ENCODE measurements around the gene DLG2. TPM values are rescaled to one million over a fixed set of nuclear protein-coding genes. Genes with fewer than 3 reads are reported as not detected.
"Not testable (repeated sequence)": the region's sequence is repeated elsewhere in the genome, so short reads cannot be mapped to it uniquely, and the experiment has no call there.

Gene DLG2
- total RNA-seq, 2 experiments from 2014 or later, result 1.7 to 2.1 TPM

GRCh38 chr11:85663080-85663752 lies 36.1 kb upstream of the DLG2 start:
- H3K4me1 Mint-ChIP-seq, result peaks cover 41% of the 10 kb centered on the region
- H3K9me3 Mint-ChIP-seq (ENCODE audit: low read depth), result no peaks in the 10 kb centered on the region
- POLR2A ChIA-PET, result interaction anchor here (1.3 kb wide), 1 partner anchor 35 kb away, joined by 6 read pairs; the partner anchor contains the start of gene TMEM126B
- intact Hi-C loops (cut with DNase I, micrococcal nuclease), result loop anchor here in 1 of 2 experiments (5.0 to 10.0 kb wide), 3 partner anchors 66 to 582 kb away; partner anchors contain the start of genes EED and PICALM
- peak; percentile 38 for DNase-seq
- CTCF ChIA-PET, result interaction anchor here (0.6 to 1.4 kb wide), 5 partner anchors 15 to 169 kb away, joined by 3 to 5 read pairs (median 4); partner anchors contain the start of genes SYTL2 and TMEM126A
- H3K27ac Mint-ChIP-seq, result peak overlapping the region; percentile 99
- peaks cover 53% of the 10 kb centered on the region for H3K36me3 Mint-ChIP-seq (ENCODE audit: low read depth)
- H3K4me3 Mint-ChIP-seq, result peak overlapping the region; percentile 100
- H3K27me3 Mint-ChIP-seq, result no peaks in the 10 kb centered on the region
- peak; percentile 9 for ATAC-seq

- peaks cover 56% of the 10 kb centered on the region for H3K36me3 Mint-ChIP-seq (ENCODE audit: low read depth)
- ChIA-PET CTCF (interaction anchor here (0.7 to 1.5 kb wide), 5 partner anchors 10 to 193 kb away, joined by 3 to 5 read pairs (median 4); partner anchors contain the start of gene CCDC83), POLR2A (interaction anchor here (0.7 kb wide), 1 partner anchor 135 kb away, joined by 5 read pairs; no protein-coding TSS in a partner anchor)
- H3K4me3 Mint-ChIP-seq, result peak overlapping the region; percentile 100
- intact Hi-C loops (cut with DNase I, micrococcal nuclease), result loop anchor here in 1 of 2 experiments (5.0 to 10.0 kb wide), 3 partner anchors 65 to 583 kb away; partner anchors contain the start of genes EED and PICALM
- peak overlapping the region; percentile 19 for H3K27ac Mint-ChIP-seq
- ATAC-seq (no peak), DNase-seq (no peak)
- no peaks in the 10 kb centered on the region for H3K9me3 Mint-ChIP-seq (ENCODE audit: low read depth)
- no peaks in the 10 kb centered on the region for H3K27me3 Mint-ChIP-seq
- peaks cover 44% of the 10 kb centered on the region for H3K4me1 Mint-ChIP-seq
Observed at GRCh38 chr11:85661972-85662664, 35.0 kb upstream of the DLG2 start.

GRCh38 chr11:85658180-85658579 lies 31.0 kb upstream of the DLG2 start:
- DNase-seq (no peak), ATAC-seq (no peak)
- ChIA-PET POLR2A (interaction anchor here (0.6 kb wide), 1 partner anchor 23 kb away, joined by 3 read pairs; no protein-coding TSS in a partner anchor), CTCF (interaction anchor here (1.7 kb wide), 1 partner anchor 9 kb away, joined by 8 read pairs; the partner anchor contains the start of gene TMEM126A)
- no peaks in the 10 kb centered on the region for H3K9me3 Mint-ChIP-seq (ENCODE audit: low read depth)
- intact Hi-C loops (cut with DNase I, micrococcal nuclease), result no loop called here
- no peak overlapping the region for H3K27ac Mint-ChIP-seq
- no peaks in the 10 kb centered on the region for H3K27me3 Mint-ChIP-seq
- H3K36me3 Mint-ChIP-seq (ENCODE audit: low read depth), result peaks cover 58% of the 10 kb centered on the region
- no peak overlapping the region for H3K4me3 Mint-ChIP-seq
- H3K4me1 Mint-ChIP-seq, result peaks cover 48% of the 10 kb centered on the region

GRCh38 chr11:85656777-85657176 lies 29.6 kb upstream of the DLG2 start:
- Mint-ChIP-seq H3K9me3 (ENCODE audit: low read depth) (no peaks in the 10 kb centered on the region), H3K36me3 (ENCODE audit: low read depth) (peaks cover 55% of the 10 kb centered on the region), H3K4me3 (no peak overlapping the region), H3K27ac (peak overlapping the region; percentile 56), H3K27me3 (no peaks in the 10 kb centered on the region), H3K4me1 (peaks cover 54% of the 10 kb centered on the region)
- ATAC-seq (peak; percentile 61), DNase-seq (no peak)
- POLR2A ChIA-PET, result interaction anchor here (0.6 kb wide), 1 partner anchor 501 kb away, joined by 3 read pairs; no protein-coding TSS in a partner anchor
- CTCF ChIA-PET, result interaction anchor here (1.1 to 1.7 kb wide), 2 partner anchors 8 to 92 kb away, joined by 3 to 8 read pairs; partner anchors contain the start of gene TMEM126A
- intact Hi-C loops (cut with DNase I, micrococcal nuclease), result no loop called here

- H3K27me3 Mint-ChIP-seq; ATAC-seq; H3K9me3 Mint-ChIP-seq (ENCODE audit: low read depth); POLR2A ChIA-PET; H3K4me3 Mint-ChIP-seq; intact Hi-C loops (cut with DNase I, micrococcal nuclease); H3K27ac Mint-ChIP-seq; DNase-seq: not testable (repeated sequence)
- CTCF ChIA-PET, result interaction anchor here (1.4 kb wide), 1 partner anchor 57 kb away, joined by 3 read pairs; no protein-coding TSS in a partner anchor
- H3K36me3 Mint-ChIP-seq (ENCODE audit: low read depth), result peaks cover 42% of the 10 kb centered on the region
- H3K4me1 Mint-ChIP-seq, result peaks cover 40% of the 10 kb centered on the region
Observed at GRCh38 chr11:85654343-85654742, 27.2 kb upstream of the DLG2 start.

- intact Hi-C loops (cut with DNase I, micrococcal nuclease), result no loop called here
- Mint-ChIP-seq H3K4me1 (peaks cover 38% of the 10 kb centered on the region), H3K27ac (peak overlapping the region; percentile 69)
Observed at GRCh38 chr11:85652786-85653447, 25.8 kb upstream of the DLG2 start.

GRCh38 chr11:85651118-85651517 lies 24.0 kb upstream of the DLG2 start:
- ATAC-seq (no peak), DNase-seq (no peak)
- peaks cover 31% of the 10 kb centered on the region for H3K4me1 Mint-ChIP-seq
- no peaks in the 10 kb centered on the region for H3K9me3 Mint-ChIP-seq (ENCODE audit: low read depth)
- intact Hi-C loops (cut with DNase I, micrococcal nuclease), result no loop called here
- no peak overlapping the region for H3K4me3 Mint-ChIP-seq
- H3K27me3 Mint-ChIP-seq, result no peaks in the 10 kb centered on the region
- ChIA-PET CTCF (interaction anchor here (1.9 kb wide), 1 partner anchor 10 kb away, joined by 4 read pairs; no protein-coding TSS in a partner anchor), POLR2A (no interaction called here)
- H3K36me3 Mint-ChIP-seq (ENCODE audit: low read depth), result peaks cover 26% of the 10 kb centered on the region
- H3K27ac Mint-ChIP-seq, result peak overlapping the region; percentile 45

More at GRCh38 chr11:85652786-85653447, 25.8 kb upstream of the DLG2 start:
- H3K27me3 Mint-ChIP-seq, result no peaks in the 10 kb centered on the region
- no peaks in the 10 kb centered on the region for H3K9me3 Mint-ChIP-seq (ENCODE audit: low read depth)
- DNase-seq (no peak), ATAC-seq (no peak)
- ChIA-PET CTCF (interaction anchor here (1.9 kb wide), 1 partner anchor 8 kb away, joined by 4 read pairs; no protein-coding TSS in a partner anchor), POLR2A (no interaction called here)
- H3K36me3 Mint-ChIP-seq (ENCODE audit: low read depth), result peaks cover 34% of the 10 kb centered on the region
- no peak overlapping the region for H3K4me3 Mint-ChIP-seq

GRCh38 chr11:85647604-85648299 lies 20.6 kb upstream of the DLG2 start, which contains the start of gene TMEM126A:
Gene TMEM126A (plus strand): TSS chr11:85647967. CDS start chr11:85650256, 2,289 bp downstream.
- peaks cover 12% of the 10 kb centered on the region for H3K27me3 Mint-ChIP-seq
- ATAC-seq (peak; percentile 97), DNase-seq (peak; percentile 96)
- ChIA-PET CTCF (interaction anchor here (1.0 to 2.5 kb wide), 6 partner anchors 9 to 19 kb away, joined by 4 to 12 read pairs (median 4); partner anchors contain the start of gene TMEM126B), POLR2A (interaction anchor here (0.6 to 1.8 kb wide), 6 partner anchors 11 to 849 kb away, joined by 3 to 16 read pairs (median 4); partner anchors contain the start of genes CREBZF, DLG2 and TMEM126B)
- peak within 1 kb of the TSS; percentile 99 for H3K4me3 Mint-ChIP-seq
- H3K4me1 Mint-ChIP-seq, result peaks cover 22% of the 10 kb centered on the region
- peaks cover 17% of the 10 kb centered on the region for H3K36me3 Mint-ChIP-seq (ENCODE audit: low read depth)
- H3K9me3 Mint-ChIP-seq (ENCODE audit: low read depth), result no peaks in the 10 kb centered on the region
- intact Hi-C loops (cut with DNase I, micrococcal nuclease), result loop anchor here (1.0 to 5.0 kb wide), 4 partner anchors 17 to 595 kb away; partner anchors contain the start of genes TMEM126B (in 2 of the 2), CREBZF (in 1 of the 2) and EED (in 1 of the 2)
- peak within 1 kb of the TSS; percentile 96 for H3K27ac Mint-ChIP-seq

- peaks cover 14% of the 10 kb centered on the region for H3K36me3 Mint-ChIP-seq (ENCODE audit: low read depth)
- peaks cover 12% of the 10 kb centered on the region for H3K27me3 Mint-ChIP-seq
- no peaks in the 10 kb centered on the region for H3K9me3 Mint-ChIP-seq (ENCODE audit: low read depth)
- intact Hi-C loops (cut with DNase I, micrococcal nuclease), result loop anchor here (1.0 to 5.0 kb wide), 4 partner anchors 17 to 595 kb away; partner anchors contain the start of genes TMEM126B (in 2 of the 2), CREBZF (in 1 of the 2) and EED (in 1 of the 2)
- H3K4me3 Mint-ChIP-seq, result peak overlapping the region; percentile 99
- peak overlapping the region; percentile 96 for H3K27ac Mint-ChIP-seq
- ChIA-PET CTCF (interaction anchor here (1.0 to 1.4 kb wide), 4 partner anchors 10 to 19 kb away, joined by 4 to 12 read pairs (median 4); partner anchors contain the start of gene TMEM126B), POLR2A (interaction anchor here (0.6 to 1.8 kb wide), 5 partner anchors 10 to 993 kb away, joined by 3 to 16 read pairs (median 6); partner anchors contain the start of genes CREBZF, DLG2 and TMEM126B)
- DNase-seq (peak; percentile 22), ATAC-seq (no peak)
- H3K4me1 Mint-ChIP-seq, result peaks cover 19% of the 10 kb centered on the region
Observed at GRCh38 chr11:85647078-85647477, 19.9 kb upstream of the DLG2 start.

GRCh38 chr11:85643191-85643614 lies 16.1 kb upstream of the DLG2 start:
- Mint-ChIP-seq H3K4me3 (no peak overlapping the region), H3K9me3 (ENCODE audit: low read depth) (no peaks in the 10 kb centered on the region), H3K36me3 (ENCODE audit: low read depth) (peaks cover 13% of the 10 kb centered on the region), H3K27ac (no peak overlapping the region), H3K27me3 (peaks cover 12% of the 10 kb centered on the region), H3K4me1 (peaks cover 4% of the 10 kb centered on the region)
- POLR2A ChIA-PET, result no interaction called here
- ATAC-seq (no peak), DNase-seq (no peak)
- intact Hi-C loops (cut with DNase I, micrococcal nuclease), result no loop called here
- CTCF ChIA-PET, result no interaction called here
